ENCODE results near the gene FHIP2A. TPM values are rescaled to one million over a fixed set of nuclear protein-coding genes. Genes with fewer than 3 reads are reported as not detected.
"Not testable (repeated sequence)": the region's sequence is repeated elsewhere in the genome, so short reads cannot be mapped to it uniquely, and the experiment has no call there.

Gene FHIP2A
- 10 to 100 TPM; 33.5 to 35.7 TPM for total RNA-seq

DNA sequence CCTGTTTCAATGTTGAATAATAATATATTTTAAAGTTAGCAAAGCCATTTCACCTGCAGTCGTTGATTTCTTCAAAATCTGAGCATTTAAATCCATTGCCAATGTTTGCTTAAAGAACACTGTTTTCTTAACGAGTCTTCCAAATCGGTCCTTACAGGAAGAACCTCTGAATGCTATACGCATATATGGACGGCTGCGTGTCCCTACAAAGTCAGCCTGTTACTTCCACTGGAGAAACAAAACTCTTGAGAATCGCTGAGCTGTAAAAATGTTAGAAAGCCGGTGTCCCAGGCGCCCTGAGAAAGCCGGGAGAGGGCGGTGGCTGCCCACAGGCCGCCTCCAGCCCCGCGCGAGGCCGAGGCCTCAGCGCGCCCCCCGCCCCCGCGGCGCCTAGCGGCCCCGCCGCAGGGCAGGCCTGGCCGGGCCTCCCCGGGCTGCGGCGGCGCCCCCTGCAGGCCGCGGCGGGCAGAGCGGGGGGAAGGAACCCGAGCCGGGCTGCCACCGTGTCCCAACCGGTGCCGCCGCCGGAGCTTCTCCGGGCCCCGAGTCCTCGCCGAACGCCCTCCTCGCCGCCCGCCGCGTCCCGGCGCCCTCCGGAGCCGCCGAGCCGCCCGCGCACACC, at the start of gene FHIP2A:
Gene FHIP2A, plus strand, starts transcription at position 488 of the 622 bp plus-strand sequence. CDS start 299 bp downstream, outside the sequence.
- Mint-ChIP-seq H3K36me3 (peaks cover 12% of the 10 kb centered on the region), H3K4me3 (peak within 1 kb of the TSS; percentile 91), H3K27me3 (peaks cover 11% of the 10 kb centered on the region), H3K9me3 (ENCODE audit: low read depth) (no peaks in the 10 kb centered on the region), H3K4me1 (peaks cover 40% of the 10 kb centered on the region), H3K27ac (peak within 1 kb of the TSS; percentile 92)
- DNase-seq (peak; percentile 85), ATAC-seq (peak; percentile 90)
- CTCF ChIA-PET, result interaction anchor here (0.8 to 4.2 kb wide), 27 partner anchors 9 to 519 kb away, joined by 3 to 46 read pairs (median 4); no protein-coding TSS in a partner anchor

DNA sequence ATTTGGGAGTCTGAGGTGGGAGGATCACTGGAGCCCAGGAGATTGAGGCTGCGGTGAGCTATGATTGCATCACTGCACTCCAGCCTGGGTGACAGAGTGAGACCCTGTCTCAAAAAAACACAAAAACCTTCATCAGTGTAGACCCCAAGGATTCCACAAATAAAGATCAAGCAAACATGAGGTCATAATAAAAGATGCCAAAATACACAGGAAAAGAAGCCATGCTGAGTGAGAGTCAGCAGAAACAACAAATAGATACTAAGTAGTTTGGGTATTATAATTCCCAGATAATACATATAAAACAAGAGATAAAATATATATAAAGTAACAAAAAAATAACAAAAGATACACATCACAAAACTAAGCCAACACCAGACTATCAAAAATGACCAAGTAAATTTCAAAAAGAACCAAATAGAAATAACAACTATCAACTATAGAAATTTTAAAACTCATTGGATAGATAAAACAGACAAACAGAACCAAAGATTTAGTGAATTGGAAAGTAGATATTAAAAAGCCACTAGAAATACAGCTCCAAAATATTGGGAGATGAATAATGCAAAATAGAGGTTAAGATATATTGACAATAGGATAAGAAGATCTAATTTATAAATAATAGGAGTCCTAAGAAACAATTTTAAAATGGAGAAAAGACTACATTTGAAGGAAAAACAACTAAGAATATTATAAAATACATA, 48.9 kb upstream of the FHIP2A start:
- H3K4me3 Mint-ChIP-seq, result no peak overlapping the region
- H3K36me3 Mint-ChIP-seq, result peaks cover 1% of the 10 kb centered on the region
- peaks cover 50% of the 10 kb centered on the region for H3K27me3 Mint-ChIP-seq
- H3K9me3 Mint-ChIP-seq (ENCODE audit: low read depth), result no peaks in the 10 kb centered on the region
- peaks cover 10% of the 10 kb centered on the region for H3K4me1 Mint-ChIP-seq
- CTCF ChIA-PET, result no interaction called here
- DNase-seq (no peak), ATAC-seq (no peak)
- H3K27ac Mint-ChIP-seq, result no peak overlapping the region

GRCh38 chr10:114773197-114773532, 48.4 kb upstream of the FHIP2A start:
- H3K27me3 Mint-ChIP-seq, result peaks cover 50% of the 10 kb centered on the region
- no peak for DNase-seq

GRCh38 chr10:114775082-114775481, 46.5 kb upstream of the FHIP2A start:
- H3K4me3 Mint-ChIP-seq; H3K36me3 Mint-ChIP-seq; H3K27ac Mint-ChIP-seq; ATAC-seq; DNase-seq; CTCF ChIA-PET; H3K9me3 Mint-ChIP-seq (ENCODE audit: low read depth): not testable (repeated sequence)
- Mint-ChIP-seq H3K4me1 (peaks cover 14% of the 10 kb centered on the region), H3K27me3 (peaks cover 32% of the 10 kb centered on the region)

More at GRCh38 chr10:114773197-114773532, 48.4 kb upstream of the FHIP2A start:
- H3K9me3 Mint-ChIP-seq (ENCODE audit: low read depth), result no peaks in the 10 kb centered on the region
- no peak overlapping the region for H3K27ac Mint-ChIP-seq
- peaks cover 1% of the 10 kb centered on the region for H3K36me3 Mint-ChIP-seq
- H3K4me1 Mint-ChIP-seq, result peaks cover 10% of the 10 kb centered on the region
- peak; percentile 70 for ATAC-seq
- CTCF ChIA-PET, result no interaction called here
- H3K4me3 Mint-ChIP-seq, result no peak overlapping the region

DNA sequence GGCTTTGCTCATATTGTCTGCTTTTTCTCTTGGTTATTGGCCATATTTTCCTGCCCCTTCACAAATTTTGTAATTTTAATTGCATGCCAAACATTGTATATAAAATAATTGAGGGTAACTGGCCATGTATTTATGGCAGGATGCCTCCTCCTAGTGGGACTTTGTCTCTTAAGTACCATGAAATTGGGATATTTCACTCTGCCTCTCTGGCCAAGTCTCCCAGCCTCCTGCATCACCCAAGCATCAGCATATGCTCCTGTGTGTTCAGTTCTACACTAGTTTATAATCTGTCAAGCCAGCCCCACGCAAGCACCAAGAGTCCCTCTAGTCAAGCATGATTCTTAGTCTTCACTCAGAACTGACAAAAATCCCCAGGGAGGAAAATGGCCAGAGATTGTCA, 44.2 kb upstream of the FHIP2A start:
- no peak for DNase-seq
- H3K36me3 Mint-ChIP-seq, result peaks cover 1% of the 10 kb centered on the region
- CTCF ChIA-PET, result no interaction called here

DNA sequence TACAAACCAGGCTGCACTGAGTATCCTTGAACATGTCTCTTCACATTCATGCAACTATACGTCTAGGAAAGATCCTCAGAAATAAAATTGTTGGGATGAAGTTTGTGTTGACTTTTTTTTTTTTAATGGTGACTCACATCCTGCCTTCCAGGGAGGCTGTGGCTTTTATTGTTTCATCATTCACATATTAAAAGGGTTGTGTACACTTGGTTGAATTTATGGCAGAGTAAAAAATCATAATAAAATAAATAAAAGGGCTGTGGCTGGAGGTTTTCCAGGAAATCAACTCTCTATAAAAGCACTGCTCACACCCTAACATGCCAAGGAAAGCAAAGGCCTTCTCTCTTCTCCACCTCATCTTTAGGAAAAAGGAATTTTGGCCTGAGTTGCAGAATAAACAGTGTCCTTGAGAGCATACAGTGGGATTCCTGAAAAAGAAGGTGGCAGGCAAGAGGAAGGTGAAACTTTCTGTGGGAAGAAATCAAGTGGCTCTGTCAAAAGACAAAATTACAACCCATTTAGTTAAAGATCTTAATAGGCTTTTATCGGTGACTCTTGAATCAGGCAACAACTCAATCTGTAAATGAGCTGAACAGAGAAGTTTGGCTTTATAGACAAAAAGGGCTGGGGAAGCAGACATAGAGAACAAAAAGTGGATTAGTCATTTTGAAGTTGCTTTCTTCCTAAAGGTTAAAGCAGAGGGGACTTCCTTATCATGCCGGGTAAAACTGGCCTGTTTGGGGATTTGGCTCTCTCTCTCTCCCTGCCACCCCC, 41.6 kb upstream of the FHIP2A start:
- Mint-ChIP-seq H3K27me3 (peaks cover 12% of the 10 kb centered on the region), H3K27ac (no peak overlapping the region), H3K36me3 (no peaks in the 10 kb centered on the region), H3K9me3 (ENCODE audit: low read depth) (no peaks in the 10 kb centered on the region), H3K4me1 (peaks cover 10% of the 10 kb centered on the region), H3K4me3 (no peak overlapping the region)
- no peak for ATAC-seq
- DNase-seq, result no peak
- CTCF ChIA-PET, result interaction anchor here (1.2 kb wide), 1 partner anchor 18 kb away, joined by 3 read pairs; no protein-coding TSS in a partner anchor

More for the DNA sequence above, 44.2 kb upstream of the FHIP2A start:
- Mint-ChIP-seq H3K27ac (no peak overlapping the region), H3K27me3 (peaks cover 23% of the 10 kb centered on the region), H3K9me3 (ENCODE audit: low read depth) (no peaks in the 10 kb centered on the region), H3K4me1 (peaks cover 18% of the 10 kb centered on the region), H3K4me3 (no peak overlapping the region)
- ATAC-seq, result no peak

- ATAC-seq (no peak), DNase-seq (no peak)
- Mint-ChIP-seq H3K4me1 (peaks cover 10% of the 10 kb centered on the region), H3K4me3 (no peak overlapping the region), H3K27me3 (peaks cover 7% of the 10 kb centered on the region), H3K36me3 (no peaks in the 10 kb centered on the region), H3K9me3 (ENCODE audit: low read depth) (no peaks in the 10 kb centered on the region), H3K27ac (no peak overlapping the region)
- CTCF ChIA-PET, result interaction anchor here (1.2 kb wide), 1 partner anchor 17 kb away, joined by 3 read pairs; no protein-coding TSS in a partner anchor
Measured at GRCh38 chr10:114780577-114781184, 40.9 kb upstream of the FHIP2A start.

- ATAC-seq, result no peak
- Mint-ChIP-seq H3K9me3 (ENCODE audit: low read depth) (no peaks in the 10 kb centered on the region), H3K27me3 (peaks cover 2% of the 10 kb centered on the region), H3K36me3 (no peaks in the 10 kb centered on the region), H3K4me3 (no peak overlapping the region), H3K4me1 (peaks cover 10% of the 10 kb centered on the region), H3K27ac (no peak overlapping the region)
- DNase-seq, result no peak
- CTCF ChIA-PET, result interaction anchor here (1.6 to 2.0 kb wide), 2 partner anchors 39 to 479 kb away, joined by 5 to 8 read pairs; partner anchors contain the start of gene FHIP2A
Measured at GRCh38 chr10:114782666-114783065, 38.9 kb upstream of the FHIP2A start.

- CTCF ChIA-PET, result interaction anchor here (1.2 to 2.0 kb wide), 3 partner anchors 27 to 480 kb away, joined by 3 to 8 read pairs (median 5); partner anchors contain the start of gene FHIP2A
- no peak for ATAC-seq
Measured at GRCh38 chr10:114783686-114784085, 37.9 kb upstream of the FHIP2A start.

GRCh38 chr10:114786492-114786891, 35.1 kb upstream of the FHIP2A start:
- not testable (repeated sequence) for H3K9me3 Mint-ChIP-seq (ENCODE audit: low read depth); H3K27ac Mint-ChIP-seq; H3K36me3 Mint-ChIP-seq; H3K27me3 Mint-ChIP-seq; H3K4me3 Mint-ChIP-seq; H3K4me1 Mint-ChIP-seq; DNase-seq
- CTCF ChIA-PET, result interaction anchor here (0.7 to 2.4 kb wide), 14 partner anchors 8 to 482 kb away, joined by 3 to 10 read pairs (median 4); partner anchors contain the start of gene FHIP2A
- peak; percentile 53 for ATAC-seq

More at GRCh38 chr10:114783686-114784085, 37.9 kb upstream of the FHIP2A start:
- DNase-seq, result no peak
- H3K27ac Mint-ChIP-seq, result no peak overlapping the region
- no peaks in the 10 kb centered on the region for H3K9me3 Mint-ChIP-seq (ENCODE audit: low read depth)
- no peaks in the 10 kb centered on the region for H3K36me3 Mint-ChIP-seq
- H3K27me3 Mint-ChIP-seq, result peaks cover 2% of the 10 kb centered on the region
- H3K4me1 Mint-ChIP-seq, result peaks cover 10% of the 10 kb centered on the region
- no peak overlapping the region for H3K4me3 Mint-ChIP-seq

GRCh38 chr10:114787131-114787530, 34.4 kb upstream of the FHIP2A start:
- H3K9me3 Mint-ChIP-seq (ENCODE audit: low read depth); H3K36me3 Mint-ChIP-seq; ATAC-seq; H3K27ac Mint-ChIP-seq; H3K27me3 Mint-ChIP-seq; DNase-seq; H3K4me1 Mint-ChIP-seq; H3K4me3 Mint-ChIP-seq: not testable (repeated sequence)
- CTCF ChIA-PET, result interaction anchor here (1.3 to 1.4 kb wide), 3 partner anchors 7 to 316 kb away, joined by 4 to 9 read pairs (median 6); no protein-coding TSS in a partner anchor

DNA sequence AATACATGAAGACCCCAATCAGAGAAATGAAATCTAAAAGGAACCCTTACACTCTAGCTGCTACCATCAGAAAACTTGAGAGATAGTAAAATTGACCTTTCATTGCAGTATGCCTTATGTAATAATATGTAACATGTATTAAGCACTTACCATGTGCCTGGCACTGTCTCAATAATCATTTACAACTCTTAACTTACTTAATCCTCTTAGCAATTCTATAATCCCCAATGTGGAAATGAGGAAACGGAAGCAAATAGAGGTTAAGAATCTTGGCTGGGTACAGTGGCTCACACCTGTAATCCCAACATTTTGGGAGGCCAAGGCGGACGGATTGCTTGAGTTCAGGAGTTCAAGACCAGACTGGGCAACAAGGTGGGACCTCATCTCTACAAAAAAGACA, 29.8 kb upstream of the FHIP2A start:
- H3K27me3 Mint-ChIP-seq, result no peaks in the 10 kb centered on the region
- ATAC-seq (no peak), DNase-seq (no peak)
- peaks cover 6% of the 10 kb centered on the region for H3K9me3 Mint-ChIP-seq (ENCODE audit: low read depth)
- peaks cover 15% of the 10 kb centered on the region for H3K36me3 Mint-ChIP-seq
- CTCF ChIA-PET, result no interaction called here
- H3K4me3 Mint-ChIP-seq, result no peak overlapping the region
- H3K27ac Mint-ChIP-seq, result no peak overlapping the region
- H3K4me1 Mint-ChIP-seq, result no peaks in the 10 kb centered on the region

DNA sequence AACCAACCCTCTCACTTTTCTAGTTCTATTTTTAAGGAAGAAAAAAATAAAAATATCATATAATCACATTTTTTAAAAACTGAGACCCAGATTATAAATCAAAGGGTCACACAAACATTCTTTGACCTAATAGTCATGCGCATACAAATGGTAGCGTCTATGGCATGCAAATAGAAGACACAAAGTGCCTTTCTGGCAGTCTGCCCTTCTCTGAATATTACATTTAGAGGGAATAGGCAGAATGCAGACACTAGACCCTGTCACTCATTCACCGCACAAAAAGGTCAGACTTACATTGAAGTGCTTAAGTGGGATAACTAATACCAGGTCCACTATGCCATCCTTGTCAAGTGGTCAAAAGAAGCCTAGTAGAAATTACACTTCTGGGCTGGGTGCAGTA, 26.5 kb upstream of the FHIP2A start:
- H3K27ac Mint-ChIP-seq, result no peak overlapping the region
- no peaks in the 10 kb centered on the region for H3K27me3 Mint-ChIP-seq
- ATAC-seq (no peak), DNase-seq (no peak)
- H3K4me1 Mint-ChIP-seq, result peaks cover 8% of the 10 kb centered on the region
- H3K36me3 Mint-ChIP-seq, result peaks cover 30% of the 10 kb centered on the region
- CTCF ChIA-PET, result interaction anchor here (1.1 kb wide), 1 partner anchor 9 kb away, joined by 4 read pairs; no protein-coding TSS in a partner anchor
- H3K4me3 Mint-ChIP-seq, result no peak overlapping the region
- peaks cover 6% of the 10 kb centered on the region for H3K9me3 Mint-ChIP-seq (ENCODE audit: low read depth)

All from activated CD8-positive, alpha-beta memory T cell treated with anti-CD3 and anti-CD28 coated beads, Interleukin-2, amount 10 ng/mL, durations not matched to agents 7 days and 5 days (primary cell).